HG03097 (cell line): ENCODE measurements around the gene SCTR.

Experiments used
- ATAC-seq: cut with Tn5 transposase; IDR thresholded peaks from one replicate; pipeline ENCODE4 v1.9.1; 2021; ENCODE audit not compliant: unreplicated experiment, low FRiP score

SCTR gene

DNA sequence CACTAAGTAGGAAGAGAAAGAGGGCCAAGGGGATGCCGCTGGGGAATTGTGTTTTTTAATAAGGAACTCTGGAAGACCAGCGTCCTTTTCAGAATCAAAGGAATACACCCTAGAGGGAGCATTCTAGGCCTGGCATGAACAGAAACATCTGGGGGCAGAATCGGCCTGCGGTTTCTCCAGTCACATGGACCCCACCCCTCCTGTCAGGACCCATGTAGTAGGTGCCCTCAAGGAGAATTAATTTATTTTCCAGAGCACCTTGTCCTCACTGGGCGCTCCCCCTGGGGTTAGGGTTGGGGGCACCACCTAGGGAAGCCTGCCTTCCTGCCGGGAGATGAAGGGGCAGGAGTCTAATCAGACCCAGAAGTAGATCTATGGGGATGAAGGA is 48.4 kb downstream of the SCTR start:
- no peak for ATAC-seq

DNA sequence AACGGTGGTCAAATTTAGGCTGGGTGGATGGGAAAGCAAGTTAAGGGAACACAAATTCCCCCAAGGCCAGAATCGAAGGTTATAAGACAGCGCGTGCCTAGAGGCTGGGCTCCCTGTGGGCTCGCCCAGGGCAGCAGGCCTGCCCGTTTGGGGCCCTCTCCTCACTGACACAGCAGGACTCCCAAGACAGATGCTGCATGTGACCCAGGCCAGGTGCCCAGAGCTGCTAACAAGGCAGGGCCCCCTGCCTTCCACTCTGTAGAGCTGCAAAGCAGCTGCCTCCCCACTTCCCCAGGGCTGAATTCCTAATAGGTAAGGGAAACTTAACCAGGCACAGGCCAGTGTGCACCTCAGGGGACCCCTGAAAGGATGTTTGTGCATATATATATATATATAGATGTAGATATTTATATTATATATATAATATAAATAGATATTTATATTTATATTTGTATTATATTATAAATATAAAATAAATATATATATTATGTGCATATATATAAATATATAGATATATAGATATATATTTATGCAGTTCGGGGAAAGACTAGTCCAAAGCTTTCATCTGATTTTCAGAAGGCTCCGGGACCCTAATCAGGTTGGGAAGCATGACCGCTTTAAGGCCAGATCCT is 48.9 kb downstream of the SCTR start:
- ATAC-seq, result no peak

DNA sequence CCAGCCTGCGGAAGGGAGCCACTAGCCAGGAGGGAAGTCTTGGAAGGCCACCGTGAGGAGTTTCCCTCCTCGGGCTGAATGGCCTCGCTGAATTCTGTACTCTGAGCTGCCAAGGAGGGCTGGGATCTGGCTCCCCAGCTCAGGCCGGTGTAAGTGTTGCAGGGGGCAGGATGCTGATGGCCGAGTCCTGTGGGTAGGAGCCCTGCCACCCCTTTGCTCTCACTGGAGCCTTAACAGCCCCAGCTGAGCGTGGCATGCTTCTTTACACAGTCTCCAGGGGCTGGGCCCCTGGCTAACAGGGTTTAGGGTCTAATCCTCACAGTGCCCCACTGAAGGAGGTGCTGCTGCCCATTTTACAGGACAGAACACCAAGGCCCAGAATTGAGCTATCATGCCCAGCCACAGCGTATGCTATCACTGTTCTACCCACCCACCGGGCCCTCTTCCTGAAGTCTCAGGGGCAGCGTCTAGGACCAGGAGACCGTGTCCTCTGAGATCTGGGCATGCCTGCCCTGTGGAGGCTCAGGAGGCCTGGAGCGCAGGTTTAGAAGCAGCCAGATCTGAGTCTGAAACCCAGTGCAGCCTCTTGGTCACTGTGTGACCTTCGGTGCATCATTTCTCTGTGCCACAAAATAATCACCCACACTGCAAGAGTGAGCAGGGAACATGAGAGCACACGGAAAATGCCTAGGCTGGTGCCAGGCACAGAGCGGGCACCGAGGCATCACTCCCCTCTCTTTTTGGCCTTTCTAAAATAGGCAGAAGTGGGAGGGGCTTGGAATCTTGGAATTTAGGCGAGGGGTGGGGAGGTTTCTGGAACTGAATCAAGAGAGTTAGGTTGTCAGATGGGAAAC is 49.7 kb downstream of the SCTR start:
- ATAC-seq, result no peak

DNA sequence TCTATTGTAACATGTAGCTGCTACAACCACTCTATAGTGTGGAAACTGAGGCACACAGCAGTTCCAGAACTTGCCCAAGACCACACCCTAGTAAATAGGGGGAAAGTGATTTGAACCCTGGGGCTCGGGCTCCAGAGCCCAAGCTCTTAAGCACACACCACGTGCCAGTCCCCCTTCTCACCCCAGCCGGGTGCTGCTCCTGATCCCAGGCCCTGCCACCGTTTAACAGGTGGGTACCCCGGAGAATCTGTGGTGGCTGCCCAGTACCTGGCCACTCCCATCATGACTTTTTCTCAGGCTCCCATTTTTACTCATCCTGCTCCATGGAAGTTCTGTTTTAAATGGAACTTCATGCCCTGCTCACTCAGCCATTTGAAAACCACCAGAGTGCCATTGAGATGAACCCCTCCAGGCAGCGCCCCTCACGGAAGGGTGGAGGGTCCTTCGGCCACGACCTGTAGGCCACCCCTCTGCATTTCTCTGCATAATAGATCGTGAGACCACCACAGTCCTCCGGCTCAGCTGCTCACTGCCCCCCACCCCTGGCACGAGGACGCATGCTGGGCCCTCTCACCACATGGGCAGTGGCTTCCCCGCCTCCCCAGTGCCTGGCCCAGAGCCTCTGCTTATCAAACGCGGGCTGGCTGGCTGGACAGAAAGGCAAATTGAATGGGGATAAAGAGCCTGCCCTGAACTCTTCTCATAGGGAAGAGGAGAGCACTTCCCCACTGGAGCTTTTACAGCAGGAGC is 50.5 kb downstream of the SCTR start:
- ATAC-seq, result no peak

DNA sequence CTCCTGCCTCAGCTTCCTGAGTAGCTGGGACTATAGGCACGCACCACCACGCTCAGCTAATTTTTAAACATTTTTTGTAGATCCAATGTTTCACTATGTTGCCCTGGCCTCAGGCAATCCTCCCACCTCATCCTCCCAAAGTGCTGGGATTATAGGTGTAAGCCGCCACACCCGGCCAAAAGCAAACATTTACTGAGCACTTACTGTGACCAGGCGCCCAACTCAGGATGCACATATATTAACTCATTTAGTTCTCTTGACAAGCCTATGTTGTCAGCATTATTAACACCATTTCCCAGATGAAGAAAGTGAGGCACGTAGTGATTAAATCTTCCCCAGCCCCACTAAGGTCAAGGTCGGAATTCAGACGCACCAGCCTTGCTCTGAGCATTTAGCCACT is 51.5 kb downstream of the SCTR start:
- ATAC-seq, result no peak

DNA sequence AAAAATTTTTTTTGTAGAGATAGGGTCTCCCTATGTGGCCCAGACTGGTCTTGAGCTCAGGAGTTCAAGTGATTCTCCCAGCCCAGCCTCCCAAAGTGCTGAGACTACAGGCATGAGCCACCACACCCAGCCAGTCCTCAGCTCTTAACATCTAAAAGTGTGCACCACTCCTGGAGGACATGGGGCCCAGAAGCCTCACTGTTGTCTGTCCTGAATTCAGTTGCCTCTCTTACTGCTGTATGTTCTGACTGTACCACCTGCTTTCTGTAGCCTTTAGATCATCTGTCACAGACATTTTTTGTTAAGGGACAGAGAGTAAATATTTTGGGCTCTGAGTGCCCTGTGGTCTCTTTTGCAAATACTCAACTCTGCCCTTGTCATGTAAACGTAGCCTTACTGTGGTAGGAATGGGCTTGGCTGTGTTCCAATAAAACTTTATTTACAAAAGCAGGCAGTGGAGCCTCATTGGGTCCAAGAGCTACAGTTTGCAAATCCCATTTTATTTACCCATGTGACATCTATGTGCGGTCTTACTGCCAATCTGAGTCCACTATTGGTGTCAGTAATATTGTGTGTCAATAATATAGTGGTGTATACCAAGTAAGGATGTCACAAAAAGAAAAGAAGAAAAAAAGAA is 54.5 kb downstream of the SCTR start:
- ATAC-seq, result no peak

DNA sequence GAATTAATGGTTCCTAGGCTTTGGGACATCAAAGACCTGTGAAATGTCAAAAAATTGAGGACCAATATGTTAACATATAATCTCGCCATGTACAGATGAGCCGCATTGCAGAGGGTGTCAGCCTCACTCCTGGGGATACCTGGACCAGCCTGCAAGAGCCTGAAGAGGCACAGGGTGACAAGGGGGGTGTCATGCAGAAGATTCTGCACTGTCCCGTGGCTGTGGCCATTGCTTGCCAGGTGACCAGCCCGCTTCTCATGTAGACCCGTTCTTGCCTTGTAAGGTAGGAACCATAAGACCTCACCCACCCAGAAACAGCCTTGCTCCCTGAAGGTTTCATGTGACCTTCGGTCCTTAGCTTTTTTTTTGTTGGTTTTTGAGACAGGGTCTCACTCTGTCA is 55.2 kb downstream of the SCTR start:
- ATAC-seq, result no peak

DNA sequence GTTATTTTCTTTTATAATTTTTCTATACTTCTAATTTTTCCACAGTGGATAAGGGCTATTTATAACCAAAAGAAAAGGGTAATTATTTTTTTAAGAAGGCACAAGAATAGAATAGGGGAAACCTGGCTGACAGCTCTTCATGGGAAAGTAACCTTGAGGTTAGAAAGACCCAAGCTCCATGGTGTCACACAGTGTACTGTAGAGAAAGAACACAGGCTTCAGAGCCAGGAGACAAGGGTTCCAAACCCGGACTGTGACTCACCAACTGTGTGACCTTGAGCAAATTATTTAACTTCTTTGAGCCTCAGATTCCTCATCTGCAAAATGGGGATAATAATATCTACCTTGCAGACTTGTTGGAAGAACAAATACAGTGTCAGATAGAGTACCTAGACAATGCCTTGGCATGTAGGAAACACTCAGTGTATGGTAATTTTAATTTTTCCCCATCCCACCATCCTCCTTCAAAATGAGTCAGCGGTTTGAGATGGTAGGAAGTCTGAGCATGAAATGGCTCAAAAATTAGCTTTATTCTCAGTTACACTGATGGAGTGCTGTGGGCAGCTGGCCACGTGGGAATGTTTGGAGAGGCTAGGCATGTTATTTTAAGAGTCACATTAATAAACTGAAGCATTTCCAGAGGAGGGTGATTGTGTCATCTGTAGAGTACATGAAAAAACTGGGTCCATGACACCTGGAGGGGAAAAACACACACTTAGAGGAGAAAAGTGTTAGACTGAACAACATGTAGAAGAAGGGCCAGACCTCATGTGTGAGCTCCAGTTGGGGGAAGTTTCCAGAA is 55.9 kb downstream of the SCTR start:
- ATAC-seq, result no peak

DNA sequence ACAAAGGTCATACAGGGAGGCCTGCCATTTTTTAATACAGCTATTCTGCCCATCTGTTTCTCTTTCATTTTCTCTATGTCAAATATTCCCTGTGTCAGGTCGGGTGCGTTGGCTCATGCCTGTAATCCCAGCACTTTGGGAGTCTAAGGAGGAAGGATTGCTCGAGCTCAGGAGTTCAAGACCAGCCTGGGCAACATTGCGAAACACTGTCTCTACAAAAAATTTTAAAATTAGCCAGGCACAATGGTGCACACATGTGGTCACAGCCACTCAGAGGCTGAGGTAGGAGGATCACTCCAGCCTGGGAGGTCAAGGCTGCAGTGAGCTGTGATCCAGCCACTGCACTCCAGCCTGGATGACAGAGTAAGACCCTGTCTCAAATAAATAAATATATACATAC is 57.9 kb downstream of the SCTR start:
- ATAC-seq, result no peak

DNA sequence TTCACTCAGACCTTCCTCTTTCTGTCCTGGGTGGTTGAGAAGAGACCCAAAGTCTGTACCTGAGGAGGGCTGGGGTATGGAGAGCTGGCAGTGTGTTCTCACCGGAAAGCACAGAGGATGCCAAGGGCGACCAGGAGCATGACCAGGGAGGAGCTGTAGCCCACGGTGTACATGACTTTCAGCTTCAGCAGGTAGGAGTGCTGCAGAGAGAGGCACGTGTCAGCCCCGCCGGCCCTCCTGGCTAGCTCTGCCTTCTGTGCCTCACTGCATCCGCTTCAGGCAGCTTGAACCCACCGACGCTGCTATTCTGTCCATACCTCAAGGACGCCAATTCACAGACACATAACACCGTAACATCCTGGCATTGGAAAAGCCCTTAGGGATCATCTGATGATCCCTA is 58.6 kb downstream of the SCTR start:
- no peak for ATAC-seq

DNA sequence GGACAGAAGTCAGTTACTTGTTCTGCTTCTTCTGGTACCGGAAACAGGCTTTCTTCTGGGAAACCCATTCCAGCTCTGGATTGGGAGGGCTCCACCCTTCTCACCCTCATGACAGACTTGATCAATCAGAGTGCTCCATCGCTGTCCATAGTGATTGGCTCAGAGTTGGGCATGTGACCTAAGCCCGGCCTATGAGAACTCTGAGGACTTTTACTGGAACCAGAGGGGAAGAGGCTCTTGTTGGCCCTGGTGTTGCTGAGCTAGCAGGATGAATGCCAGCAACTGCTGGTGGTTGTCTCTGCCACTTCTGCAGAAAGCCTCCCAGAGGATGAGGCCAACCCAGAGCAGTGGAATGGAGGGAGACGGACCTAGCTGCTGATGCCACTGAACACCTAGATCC is 59.3 kb downstream of the SCTR start:
- no peak for ATAC-seq

DNA sequence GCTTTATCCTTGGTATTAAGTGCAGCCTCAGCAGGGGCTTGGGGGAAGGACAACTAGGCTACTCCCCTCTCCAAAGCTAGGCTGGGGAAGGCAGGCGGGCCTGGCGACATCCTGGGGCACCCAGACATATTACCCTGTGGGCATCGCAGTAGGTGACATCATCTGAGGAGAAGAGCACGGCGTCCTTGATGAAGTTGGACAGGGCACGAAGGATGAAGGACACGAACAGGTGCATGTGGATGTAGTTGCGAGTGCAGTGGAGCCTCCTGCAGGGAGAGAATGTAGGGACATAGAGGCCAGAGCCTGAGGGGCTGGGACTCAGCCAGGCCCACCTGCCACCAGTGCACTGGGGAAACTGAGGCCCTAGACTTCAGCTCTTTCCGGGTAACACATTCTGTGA is 60.3 kb downstream of the SCTR start:
- no peak for ATAC-seq

DNA sequence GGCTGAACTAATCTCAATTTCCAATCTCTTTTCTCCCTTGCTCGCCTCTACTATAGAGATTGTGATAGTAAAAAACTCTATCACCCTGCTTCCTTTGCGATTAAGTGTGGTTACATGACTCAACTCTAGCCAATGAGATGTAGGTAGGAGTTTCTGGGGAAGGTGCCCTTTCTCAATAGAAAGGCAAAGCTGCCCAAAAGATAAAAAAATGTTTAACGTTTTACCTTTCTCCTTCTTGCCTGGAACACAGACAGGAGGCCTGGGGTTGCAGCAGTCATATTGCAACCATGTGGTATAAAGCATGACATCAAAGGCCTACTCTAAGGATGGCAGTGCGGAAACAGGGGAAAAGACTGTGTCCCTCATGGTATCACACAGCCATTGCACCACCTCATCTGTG is 61.1 kb downstream of the SCTR start:
- ATAC-seq, result no peak

DNA sequence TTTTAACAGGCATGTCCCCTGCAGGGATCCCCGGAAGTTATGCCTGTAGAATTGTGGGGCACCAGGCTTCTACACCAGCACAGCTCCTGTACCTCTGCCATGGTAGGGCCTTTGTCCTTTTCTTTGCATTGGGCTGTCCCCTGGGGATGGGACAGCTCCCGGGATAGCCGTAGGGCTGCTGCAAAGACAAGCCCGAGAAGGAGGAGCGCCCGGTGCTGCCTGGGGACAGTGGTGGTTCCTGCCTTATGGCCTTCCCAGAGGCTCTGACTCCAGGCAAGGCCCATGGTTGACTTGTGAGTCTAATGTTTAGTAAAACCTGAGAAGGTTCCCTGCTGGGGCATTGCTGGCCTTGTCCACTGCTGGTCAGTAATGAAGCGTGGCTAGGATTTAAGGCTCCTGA is 61.7 kb downstream of the SCTR start:
- no peak for ATAC-seq

DNA sequence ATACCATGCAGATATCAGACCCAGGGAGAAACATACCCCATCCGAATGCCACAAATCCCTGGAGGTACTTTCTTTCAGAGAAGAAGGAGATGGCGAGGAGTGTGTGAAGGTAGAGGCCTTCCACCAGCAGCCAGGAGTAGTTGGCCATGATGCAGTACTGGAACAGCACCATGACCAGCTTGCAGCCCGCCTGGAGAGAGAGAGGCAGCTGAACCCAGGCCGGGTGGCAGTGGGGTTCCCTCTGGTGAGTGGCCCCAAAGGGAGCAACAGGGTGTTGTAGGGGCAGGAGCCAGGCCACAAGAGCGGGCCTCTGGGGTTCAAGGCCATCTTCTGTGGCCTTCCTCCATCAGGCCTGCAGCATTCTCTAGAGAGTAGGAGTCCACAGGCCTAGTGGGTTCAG is 62.5 kb downstream of the SCTR start:
- ATAC-seq, result no peak

DNA sequence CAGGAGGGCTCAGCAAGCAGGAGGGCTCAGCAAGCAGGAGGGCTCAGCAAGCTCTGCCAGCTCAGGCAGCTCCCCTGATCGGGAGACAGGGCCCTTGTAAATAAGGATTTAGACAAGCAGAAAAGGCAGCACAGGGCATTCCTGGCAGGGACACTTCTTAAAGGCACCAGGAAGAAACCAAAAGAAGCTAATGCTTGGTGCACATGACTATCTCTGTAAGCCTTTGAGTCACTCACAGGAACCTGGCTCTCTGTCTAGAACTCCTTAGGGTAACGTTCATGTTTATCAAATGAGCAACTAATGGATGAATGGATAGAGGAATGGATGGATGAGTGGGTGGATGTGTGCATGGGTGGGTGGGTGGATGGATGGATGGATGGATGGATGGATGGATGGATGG is 64.2 kb downstream of the SCTR start:
- no peak for ATAC-seq

DNA sequence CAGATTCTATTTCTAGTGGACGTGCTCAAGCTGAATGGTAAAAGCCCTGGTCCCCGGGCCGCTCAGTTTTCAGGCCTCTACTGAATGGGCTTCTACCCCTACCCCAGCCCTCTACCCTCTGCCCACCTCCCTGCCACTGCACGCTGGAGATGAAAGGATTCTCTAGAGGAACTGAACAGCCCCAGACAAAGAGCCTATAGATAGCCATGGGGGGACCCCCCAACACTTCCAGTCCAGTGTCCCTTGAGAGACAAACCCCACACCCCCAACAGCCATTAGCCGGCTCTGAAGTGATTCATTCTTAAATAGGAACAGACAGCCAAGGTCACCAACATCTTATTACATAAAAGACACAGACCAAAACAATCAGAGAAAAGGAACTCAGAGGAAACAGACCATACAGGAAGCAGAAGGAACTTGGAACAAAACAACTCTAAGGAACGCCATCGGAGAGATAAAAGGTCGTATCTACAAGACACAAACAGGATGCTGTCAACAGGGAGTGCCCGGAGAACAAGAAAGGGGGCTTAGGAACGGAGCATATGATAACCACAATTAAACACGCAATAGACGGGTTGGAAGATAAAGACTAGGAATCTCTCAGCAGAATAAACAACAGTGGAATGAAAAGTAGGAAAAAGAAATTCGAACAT is 69.1 kb downstream of the SCTR start:
- no peak for ATAC-seq

DNA sequence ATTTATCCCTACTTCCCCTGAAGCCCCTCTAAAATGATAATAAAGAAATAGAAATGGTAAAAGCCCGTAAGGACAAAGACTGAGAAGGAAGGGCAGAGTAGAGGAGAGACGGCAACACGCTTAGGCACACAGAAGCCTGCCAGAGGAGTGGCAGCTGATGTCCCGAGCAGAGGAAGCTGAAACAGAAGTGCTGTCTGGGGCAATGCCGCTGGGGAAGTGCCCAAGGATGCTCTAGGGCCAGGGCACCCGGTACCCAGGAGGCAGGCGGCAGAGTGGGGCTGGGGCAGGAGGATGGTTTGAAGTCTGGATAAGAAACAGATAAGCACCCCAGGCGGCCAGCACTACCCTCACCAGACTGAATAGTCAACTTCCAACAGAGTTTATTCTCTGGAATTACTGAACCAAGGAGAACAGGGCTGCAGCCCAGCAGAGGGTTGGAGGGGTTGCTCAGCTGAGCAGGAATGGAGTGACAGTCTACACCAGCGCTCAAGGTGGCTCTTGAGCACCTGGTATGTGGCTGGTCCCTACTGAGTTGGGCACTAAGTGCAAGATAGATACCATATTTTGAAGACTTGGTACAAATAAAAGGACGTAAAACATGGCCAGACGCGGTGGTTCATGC is 70.2 kb downstream of the SCTR start:
- ATAC-seq, result no peak

DNA sequence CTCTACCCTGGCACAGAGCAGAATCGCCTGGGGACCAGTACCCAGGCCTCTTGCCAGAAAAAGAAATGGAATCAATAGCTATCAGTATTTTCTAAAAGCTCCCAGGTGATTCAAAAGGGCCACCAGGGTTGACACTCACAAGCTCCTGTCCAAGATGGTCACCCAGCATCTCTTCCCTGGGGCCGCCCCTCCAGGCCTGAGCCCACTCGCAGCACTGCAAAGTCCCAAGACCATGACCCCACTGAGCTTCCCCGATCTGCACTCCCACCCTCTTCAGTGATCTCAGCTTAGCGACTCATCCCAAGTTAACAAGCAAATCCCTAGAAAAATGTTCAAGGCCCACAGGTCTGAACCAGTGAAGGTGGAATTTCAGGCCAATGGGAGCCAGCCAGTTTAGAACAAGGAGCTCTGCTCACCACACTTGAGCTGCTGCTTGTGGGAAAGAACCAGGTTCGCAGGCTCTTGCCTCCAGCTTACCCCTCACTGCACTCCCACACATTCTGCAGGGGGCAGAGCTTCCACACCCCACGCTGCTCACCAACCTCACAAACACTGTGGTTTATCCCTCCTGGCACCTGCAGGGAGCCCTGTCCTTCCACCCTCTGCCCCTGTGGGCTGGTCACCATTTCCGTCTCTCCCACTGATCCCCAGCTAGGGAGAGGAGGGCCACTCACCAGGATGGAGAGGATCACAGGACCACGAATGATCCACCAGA is 72.8 kb downstream of the SCTR start:
- ATAC-seq, result no peak
